ENCODE measurements around the gene GAMT. TPM values are rescaled to one million over a fixed set of nuclear protein-coding genes. Genes with fewer than 3 reads are reported as not detected.

GAMT gene
- total and polyA plus RNA-seq, 2 of the 13 experiments (the other 11 are each of a cell fraction or from before 2014, with no cell fraction given), result 115 to 124 TPM

DNA sequence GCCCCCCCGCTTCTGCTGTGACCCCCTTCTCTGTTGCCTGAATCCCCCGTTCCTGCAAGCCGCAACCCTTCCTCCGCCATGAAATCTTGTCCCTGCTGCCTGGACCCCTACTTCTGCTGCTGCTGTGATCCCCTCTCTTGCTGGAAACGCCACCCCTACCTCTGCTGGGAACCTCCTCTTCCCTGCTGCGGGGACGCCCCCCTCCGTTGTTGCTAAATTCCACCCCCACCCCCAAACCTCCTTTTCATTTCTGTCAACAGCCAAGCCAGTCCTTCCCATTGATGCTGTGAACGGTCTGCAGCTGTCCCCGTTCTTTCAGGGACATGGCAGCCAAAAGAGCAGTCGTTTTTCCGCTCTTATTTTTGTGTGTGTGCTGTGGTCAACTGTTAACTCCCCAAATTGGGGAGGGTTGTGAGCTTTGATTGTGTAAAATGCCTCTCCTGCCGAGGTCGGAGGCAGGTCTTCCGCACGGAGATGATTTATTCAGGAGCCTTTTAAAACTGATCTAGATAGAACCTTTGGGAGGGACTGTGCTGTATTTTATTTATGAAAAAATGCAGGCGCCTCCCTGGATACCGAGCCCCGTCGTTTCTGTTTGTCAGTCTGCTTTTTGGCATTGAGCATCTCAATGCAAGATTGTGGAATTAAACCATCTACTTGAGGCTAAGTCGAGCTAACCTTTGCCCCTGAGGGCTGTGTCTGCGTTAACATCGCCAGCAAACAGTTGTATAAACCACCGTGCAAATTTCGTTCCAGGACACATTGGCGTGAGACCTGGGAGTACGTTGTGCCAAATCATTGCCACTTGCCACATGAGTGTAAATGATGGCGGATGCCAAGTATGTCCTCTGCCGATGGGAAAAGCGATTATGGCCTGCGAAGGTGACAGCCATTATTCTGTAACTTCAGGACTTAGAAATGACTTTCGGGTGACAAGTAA is 45.5 kb downstream of the GAMT start:
- H3K27ac ChIP-seq (ENCODE audit: extremely low read length, insufficient read depth, low read length), result no peak overlapping the region
- H3K79me2 ChIP-seq (ENCODE audit: insufficient read depth, low read length), result peaks cover 10% of the 10 kb centered on the region
- peaks cover 22% of the 10 kb centered on the region for H3K4me1 ChIP-seq (ENCODE audit: insufficient read depth, low read length)
- in situ Hi-C loops (cut with HindIII; ENCODE audit: extremely low pct_ligation_motif_present, low pct_unique_long_range_greater_than_20kb), result no loop called here
- no peak for DNase-seq (ENCODE audit: low spot score)
- intact Hi-C loops (cut with micrococcal nuclease; ENCODE audit: unreplicated experiment), result no loop called here
- peak overlapping the region; percentile 56 to 97 (median 87) for H3K4me3 ChIP-seq (replicated peaks in 1 of 3; ENCODE audit: insufficient read depth in 1 of 3, low read depth in 2 of 3, low read length in 3 of 3)
- ATAC-seq, result no peak
- H3K36me3 ChIP-seq (replicated peaks in 1 of 2; ENCODE audit: control insufficient read depth in 1 of 2, insufficient read depth in 2 of 2, low read length in 2 of 2), result peaks cover 6 to 18% of the 10 kb centered on the region in 2 experiments; a peak in 4 of 5 replicates
- H2AFZ ChIP-seq (ENCODE audit: low read length), result no peak overlapping the region
- no peaks in the 10 kb centered on the region for H3K27me3 ChIP-seq (ENCODE audit: control insufficient read depth in 1 of 2, insufficient read depth in 2 of 2, low read length in 2 of 2)
- no TSS peak for BruUV-seq (replicated peaks)
- 39% methylated on average over 32 of the region's 32 CpGs for WGBS (ENCODE audit: low lambda C conversion rate)
- no peaks in the 10 kb centered on the region for H3K9me3 ChIP-seq (ENCODE audit: low read length)
- ChIA-PET CTCF (ENCODE audit: low intra/inter-chr PET ratio, low total read pairs) (no interaction called here), POLR2A (interaction anchor here (1.4 to 1.9 kb wide), 2 partner anchors 17 to 65 kb away, joined by 5 to 10 read pairs; no protein-coding TSS in a partner anchor)
- H3K9ac ChIP-seq (ENCODE audit: insufficient read depth, low read depth, low read length), result peak overlapping the region; percentile 81
- peak overlapping the region; percentile 93 for H3K4me2 ChIP-seq (ENCODE audit: low read depth, low read length)
- H4K20me1 ChIP-seq (ENCODE audit: insufficient read depth, low read length), result no peaks in the 10 kb centered on the region
- no peak for FAIRE-seq
- TF ChIP-seq ATF5 (CRISPR knock-in tag; IDR thresholded peaks at IDR 0.05; ENCODE audit: low read depth) (no peak), ZBTB25 (CRISPR knock-in tag; IDR thresholded peaks at IDR 0.05) (no peak), ZBTB38 (CRISPR knock-in tag; IDR thresholded peaks at IDR 0.05) (0 out of 2 replicates have a peak, but pooled peaks have one; percentile 57), ZNF124 (CRISPR knock-in tag; IDR thresholded peaks at IDR 0.05) (no peak), ZBTB44 (CRISPR knock-in tag; IDR thresholded peaks at IDR 0.05) (no peak), ZNF547 (CRISPR knock-in tag; IDR thresholded peaks at IDR 0.05) (0 out of 2 replicates have a peak, but pooled peaks have one; percentile 14), ZNF558 (CRISPR knock-in tag; IDR thresholded peaks at IDR 0.05; ENCODE audit: borderline replicate concordance) (no peak), MED1 (CRISPR knock-in tag; IDR thresholded peaks at IDR 0.05) (no peak), ARID4A (CRISPR knock-in tag; IDR thresholded peaks at IDR 0.05; ENCODE audit: borderline replicate concordance) (peak; percentile 19; the same call in 1 of the 2 replicates)
- TF ChIP-seq, protein P1, sequence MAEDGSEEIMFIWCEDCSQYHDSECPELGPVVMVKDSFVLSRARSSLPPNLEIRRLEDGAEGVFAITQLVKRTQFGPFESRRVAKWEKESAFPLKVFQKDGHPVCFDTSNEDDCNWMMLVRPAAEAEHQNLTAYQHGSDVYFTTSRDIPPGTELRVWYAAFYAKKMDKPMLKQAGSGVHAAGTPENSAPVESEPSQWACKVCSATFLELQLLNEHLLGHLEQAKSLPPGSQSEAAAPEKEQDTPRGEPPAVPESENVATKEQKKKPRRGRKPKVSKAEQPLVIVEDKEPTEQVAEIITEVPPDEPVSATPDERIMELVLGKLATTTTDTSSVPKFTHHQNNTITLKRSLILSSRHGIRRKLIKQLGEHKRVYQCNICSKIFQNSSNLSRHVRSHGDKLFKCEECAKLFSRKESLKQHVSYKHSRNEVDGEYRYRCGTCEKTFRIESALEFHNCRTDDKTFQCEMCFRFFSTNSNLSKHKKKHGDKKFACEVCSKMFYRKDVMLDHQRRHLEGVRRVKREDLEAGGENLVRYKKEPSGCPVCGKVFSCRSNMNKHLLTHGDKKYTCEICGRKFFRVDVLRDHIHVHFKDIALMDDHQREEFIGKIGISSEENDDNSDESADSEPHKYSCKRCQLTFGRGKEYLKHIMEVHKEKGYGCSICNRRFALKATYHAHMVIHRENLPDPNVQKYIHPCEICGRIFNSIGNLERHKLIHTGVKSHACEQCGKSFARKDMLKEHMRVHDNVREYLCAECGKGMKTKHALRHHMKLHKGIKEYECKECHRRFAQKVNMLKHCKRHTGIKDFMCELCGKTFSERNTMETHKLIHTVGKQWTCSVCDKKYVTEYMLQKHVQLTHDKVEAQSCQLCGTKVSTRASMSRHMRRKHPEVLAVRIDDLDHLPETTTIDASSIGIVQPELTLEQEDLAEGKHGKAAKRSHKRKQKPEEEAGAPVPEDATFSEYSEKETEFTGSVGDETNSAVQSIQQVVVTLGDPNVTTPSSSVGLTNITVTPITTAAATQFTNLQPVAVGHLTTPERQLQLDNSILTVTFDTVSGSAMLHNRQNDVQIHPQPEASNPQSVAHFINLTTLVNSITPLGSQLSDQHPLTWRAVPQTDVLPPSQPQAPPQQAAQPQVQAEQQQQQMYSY (CRISPR knock-in tag; IDR thresholded peaks at IDR 0.05), result no peak

Measured in HepG2 (cell line).